NCI-H774 (cell line): Measurements from ENCODE around the gene PRDX2.

Source experiments
- DNase-seq: peaks from one replicate; lab custom pipeline; 2025; lab: John Stamatoyannopoulos, UW

The PRDX2 gene

DNA sequence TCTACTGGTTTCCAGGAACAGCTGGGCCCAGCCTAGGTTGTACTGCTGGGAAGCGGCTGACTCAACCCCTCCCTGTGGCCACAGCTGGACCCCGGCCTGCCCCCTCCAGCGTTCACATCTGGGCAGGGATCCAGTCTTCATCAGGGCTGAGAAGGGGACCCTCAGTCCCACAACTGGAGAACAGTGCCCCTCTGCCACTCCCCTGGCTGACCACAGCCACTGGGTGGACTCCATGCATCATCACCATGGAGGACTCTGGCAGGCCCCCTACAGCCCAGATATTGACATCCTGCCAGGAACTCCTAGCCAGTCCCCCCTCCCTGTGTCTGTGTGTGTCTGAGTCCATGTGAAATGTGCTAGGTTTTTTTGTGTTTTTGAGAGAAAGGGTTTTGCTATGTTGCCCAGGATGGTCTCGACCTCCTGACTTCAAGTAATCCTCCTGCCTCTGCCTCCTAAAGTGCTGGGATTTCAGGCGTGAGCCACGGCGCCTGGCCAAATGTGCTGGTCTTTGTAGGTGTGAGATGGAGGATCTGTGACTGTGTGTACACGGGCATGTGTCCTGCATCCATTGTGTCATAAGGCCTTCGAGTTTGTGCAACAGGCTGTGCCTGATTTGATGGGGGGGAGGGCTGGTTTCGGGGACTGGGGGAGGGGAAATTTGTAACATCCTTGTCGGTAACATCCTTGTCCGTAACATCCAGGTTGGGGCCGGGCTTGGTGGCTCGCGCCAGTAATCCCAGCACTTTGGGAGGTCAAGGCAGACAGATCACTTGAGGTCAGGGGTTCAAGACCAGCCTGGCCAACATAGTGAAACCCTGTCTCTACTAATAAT is 22.2 kb downstream of the PRDX2 start:
- no peak for DNase-seq

GRCh38 chr19:12778905-12779161 is 22.8 kb downstream of the PRDX2 start:
- DNase-seq = no peak

- DNase-seq = peak; percentile 44
These were observed 23.3 kb downstream of the PRDX2 start for GRCh38 chr19:12778017-12778904.

GRCh38 chr19:12777217-12778016 is 24.2 kb downstream of the PRDX2 start:
- peak; percentile 63 for DNase-seq

DNA sequence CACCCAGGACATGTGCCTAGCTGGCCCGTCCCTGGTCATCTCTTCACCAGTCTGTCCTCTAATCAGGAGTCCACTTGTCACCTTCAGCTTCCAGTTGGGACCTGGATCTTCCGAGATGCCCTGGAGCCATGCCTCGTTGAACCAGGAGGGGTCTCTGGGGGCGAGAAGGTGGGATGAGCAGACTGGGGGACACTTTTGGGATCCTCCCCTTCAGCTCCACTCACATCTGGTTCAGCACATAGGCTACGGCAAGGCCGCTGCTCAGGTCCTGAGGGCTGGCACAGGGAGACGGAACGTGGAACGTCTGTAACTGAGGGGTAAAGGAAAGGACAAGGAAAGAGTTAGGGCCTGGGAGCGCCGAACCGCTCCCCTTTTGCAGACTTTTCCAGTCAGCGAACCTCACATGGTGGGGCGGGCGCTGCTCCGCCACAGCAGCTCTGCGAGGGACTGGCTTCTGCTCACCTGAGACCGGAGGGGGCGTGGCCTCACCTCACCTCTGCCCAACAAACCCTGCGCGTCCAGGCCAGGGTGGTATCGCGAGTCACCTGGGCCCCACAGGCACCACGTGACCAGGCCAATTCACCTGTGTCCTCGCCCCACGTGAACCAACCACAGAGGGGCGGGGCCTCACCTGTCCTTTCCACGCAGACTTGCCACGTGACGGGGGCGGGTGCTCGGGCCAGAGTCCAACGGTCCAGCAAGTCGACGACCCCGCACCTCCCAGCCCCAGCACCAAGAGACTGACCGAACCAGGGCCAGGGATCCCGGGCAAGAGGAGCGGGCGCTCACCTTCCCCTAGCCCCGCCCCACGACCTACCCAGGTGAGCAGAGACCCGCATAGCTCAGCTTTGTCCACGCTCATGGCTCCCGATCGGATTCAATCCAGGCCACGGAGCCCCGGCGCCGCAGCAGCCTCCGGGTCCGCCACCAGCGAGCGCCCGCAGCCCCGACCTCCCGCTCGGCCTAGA is 26.7 kb downstream of the PRDX2 start, which contains the start of gene HOOK2:
TSS of gene HOOK2 (minus strand) at position 965 of the 968 bp plus-strand sequence. CDS start at position 862, 103 bp downstream.
- peak; percentile 86 for DNase-seq

DNA sequence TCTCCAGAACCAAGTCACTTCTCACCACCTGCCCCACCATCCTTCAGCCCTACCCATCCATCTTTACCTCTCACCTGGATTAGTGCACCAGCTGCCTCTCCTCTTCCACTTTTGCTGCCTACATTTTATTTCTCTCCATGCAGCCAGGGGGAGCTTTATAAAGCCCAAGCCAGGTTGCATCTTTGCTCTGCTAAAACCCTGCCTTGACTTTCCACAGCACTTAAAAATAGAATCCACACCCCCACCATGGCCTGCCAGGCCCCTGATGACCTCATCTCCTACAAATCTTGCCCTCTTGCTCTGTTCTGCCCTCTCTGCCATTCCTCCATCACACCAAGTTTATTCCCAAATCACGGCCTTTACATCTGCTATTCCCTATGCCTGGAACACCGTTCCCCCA is 28.0 kb downstream of the PRDX2 start:
- DNase-seq = no peak

DNA sequence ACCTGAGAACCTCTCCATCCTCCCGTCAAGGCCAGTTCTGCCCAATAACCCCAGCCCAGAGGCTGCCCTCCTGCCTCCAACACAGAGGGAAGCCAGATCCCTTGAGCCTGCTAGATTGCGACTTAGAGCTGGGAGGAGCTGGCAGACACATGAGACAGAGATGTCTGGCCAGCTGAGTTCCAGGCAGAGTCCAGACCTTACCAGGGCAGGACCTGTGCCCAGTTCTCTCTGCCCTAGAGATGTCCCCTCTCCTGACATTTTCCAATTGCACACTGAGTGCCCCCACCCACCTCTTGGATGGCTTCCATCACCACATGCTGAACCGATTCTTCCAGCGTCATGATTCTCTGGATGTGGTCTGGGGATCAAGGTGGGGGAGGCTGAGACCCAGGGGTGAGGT is 29.3 kb downstream of the PRDX2 start:
- DNase-seq = no peak

DNA sequence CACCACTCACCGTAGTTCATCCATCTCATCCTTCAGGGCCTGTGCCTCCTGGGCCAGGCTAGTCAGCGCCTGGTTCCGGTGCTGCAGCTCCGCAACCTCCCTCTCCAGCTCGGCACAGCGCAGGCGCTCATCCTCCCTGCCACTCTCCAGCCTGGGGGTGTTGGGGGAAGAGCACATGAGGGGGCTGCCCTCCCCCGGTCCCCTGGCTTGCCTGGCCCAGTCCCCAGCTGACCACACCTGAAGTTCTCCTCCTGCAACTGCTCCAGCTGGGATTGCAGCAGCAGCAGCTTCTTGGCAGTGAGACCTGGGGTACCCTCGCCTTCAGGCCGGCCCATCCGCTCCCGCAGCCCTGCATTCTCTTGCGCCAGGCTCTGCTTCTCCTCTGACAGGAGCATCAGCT is 30.7 kb downstream of the PRDX2 start:
- DNase-seq = no peak

DNA sequence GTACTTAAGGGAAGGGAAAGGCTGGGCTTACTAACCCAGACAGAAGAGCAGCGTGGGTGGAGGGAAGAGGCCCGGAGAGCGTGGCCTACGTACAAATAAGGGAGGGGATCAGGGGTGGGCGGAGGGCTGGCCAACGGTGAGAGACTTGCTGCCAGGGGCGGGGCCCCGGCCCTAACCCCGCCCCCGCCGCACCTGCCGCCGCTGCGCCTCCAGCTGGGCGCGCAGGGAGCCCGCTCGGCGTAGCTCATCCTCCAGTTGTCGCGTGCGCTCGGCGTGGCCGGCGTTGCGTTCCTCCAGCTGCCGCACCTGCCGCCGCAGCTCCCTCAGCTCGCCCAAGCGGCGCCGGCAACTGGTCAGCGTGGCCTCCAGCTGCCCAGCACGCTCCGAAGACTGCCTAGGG is 31.9 kb downstream of the PRDX2 start:
- DNase-seq = no peak

- DNase-seq = no peak
These were observed 33.9 kb downstream of the PRDX2 start for GRCh38 chr19:12767666-12768065.

- no peak for DNase-seq
These were observed 34.5 kb downstream of the PRDX2 start for GRCh38 chr19:12767150-12767549.

DNA sequence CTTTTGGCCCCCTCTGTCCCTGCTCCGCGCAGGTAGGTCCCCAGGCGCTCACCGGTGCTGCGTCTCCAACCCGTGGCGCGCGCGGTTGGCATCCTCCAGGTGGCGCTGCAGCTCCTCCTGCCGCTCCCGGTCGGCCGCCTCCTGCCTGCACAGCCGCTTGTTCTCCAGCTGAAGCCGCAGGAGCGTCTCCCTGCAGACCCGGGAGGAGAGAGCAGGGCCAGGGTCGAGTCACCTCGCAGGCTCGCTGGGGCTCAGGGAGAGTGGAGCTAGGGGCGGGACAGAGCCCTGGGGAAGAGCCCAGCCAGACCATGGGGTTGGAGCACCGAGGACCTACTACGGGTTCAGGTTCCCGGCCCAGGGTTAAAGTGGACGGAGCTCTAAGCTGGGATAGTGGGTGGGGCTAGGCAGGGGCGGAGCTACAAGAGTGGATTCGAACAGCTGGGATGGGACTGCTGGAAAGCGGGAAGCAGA is 35.5 kb downstream of the PRDX2 start:
- no peak for DNase-seq

DNA sequence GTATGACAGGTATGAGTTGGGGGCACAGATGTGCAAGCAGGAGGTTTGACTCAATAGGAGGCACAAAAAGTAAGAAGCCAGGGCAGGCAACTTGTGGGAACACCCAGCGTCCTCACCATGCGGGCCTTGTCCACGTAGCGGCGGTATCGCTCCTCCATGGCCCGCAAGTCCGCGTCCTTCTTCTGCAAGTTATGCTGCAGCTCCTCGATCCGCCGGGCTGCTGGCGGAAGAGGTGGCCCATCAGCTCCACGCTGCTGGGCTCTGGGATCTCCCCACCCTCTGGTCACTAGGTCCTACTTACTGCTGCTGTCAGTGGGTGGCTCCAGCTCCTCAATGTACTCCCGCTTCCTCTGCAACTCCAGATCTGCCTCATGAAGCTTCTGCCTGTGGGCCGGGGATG is 36.9 kb downstream of the PRDX2 start:
- no peak for DNase-seq

GRCh38 chr19:12763100-12763499 is 38.5 kb downstream of the PRDX2 start:
- no peak for DNase-seq

- DNase-seq = no peak
These were observed 41.9 kb downstream of the PRDX2 start for GRCh38 chr19:12759686-12760085.

DNA sequence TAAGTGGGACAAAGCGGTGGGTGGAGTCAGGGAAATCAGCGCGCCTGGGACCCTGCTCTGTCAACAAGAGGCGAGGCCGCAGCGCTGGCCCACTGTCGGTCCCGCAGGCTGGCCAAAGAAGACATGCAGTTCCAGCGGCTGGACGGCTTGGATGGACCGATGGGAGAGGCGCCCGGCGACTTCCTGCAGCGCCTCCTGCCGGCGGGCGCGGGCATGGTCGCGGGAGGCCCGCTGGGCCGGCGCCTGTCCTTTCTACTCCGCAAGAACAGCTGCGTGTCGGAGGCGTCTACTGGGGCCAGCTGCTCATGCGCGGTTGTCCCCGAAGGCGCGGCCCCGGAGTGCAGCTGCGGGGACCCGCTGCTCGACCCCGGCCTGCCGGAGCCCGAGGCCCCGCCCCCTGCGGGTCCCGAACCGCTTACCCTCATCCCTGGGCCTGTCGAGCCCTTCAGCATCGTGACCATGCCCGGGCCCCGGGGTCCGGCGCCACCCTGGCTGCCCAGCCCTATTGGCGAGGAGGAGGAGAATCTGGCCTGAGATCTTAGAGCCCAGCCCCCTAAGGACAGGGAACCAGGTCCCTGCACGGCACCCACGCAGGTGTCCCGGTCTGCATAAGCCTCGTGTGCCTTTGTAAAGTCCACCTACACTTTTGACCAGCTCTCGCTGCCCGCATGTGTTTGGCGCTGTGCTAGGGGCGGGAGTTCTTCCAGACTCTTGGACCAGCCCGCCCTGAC is 43.9 kb downstream of the PRDX2 start:
- DNase-seq = peak; percentile 57

GRCh38 chr19:12756150-12756883 is 45.3 kb downstream of the PRDX2 start:
- DNase-seq = no peak

DNA sequence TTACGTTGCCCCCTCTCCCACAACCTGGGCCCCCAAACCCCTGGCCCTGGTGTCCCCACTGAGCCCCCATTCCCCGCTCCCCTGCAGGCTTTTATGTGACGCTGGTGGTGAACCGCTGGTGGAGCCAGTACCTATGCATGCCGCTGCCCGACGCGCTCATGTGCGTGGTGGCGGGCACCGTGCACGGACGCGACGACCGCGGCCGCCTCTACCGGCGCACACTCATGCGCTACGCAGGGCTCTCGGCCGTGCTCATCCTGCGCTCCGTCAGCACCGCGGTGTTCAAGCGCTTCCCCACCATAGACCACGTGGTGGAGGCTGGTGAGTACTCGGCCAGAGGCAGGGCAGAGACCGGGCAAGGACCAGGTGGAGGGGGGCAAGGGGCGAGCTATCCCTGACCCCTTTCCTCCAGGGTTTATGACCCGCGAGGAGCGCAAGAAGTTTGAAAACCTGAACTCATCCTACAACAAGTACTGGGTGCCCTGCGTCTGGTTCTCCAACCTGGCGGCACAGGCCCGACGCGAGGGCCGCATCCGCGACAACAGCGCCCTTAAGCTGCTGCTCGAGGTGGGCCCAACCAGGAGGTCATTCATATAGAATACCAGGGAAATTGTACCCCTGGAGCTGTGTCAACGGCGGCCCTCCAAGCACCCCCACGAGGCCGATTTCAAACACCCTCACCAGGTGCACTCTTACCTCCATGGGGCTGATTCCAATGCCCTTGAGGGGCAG is 47.0 kb downstream of the PRDX2 start:
- no peak for DNase-seq
